Endothelial cell (in vitro differentiated cells): ENCODE data around the gene RCC1. TPM values are rescaled to one million over a fixed set of nuclear protein-coding genes. Genes with fewer than 3 reads are reported as not detected.

ENCODE experiments used
- DNase-seq: peaks from one replicate; pipeline ENCODE4 v3.0.0; 2021; ENCODE audit warnings: low spot score
- H3K27ac Mint-ChIP-seq: one replicate; pipeline ENCODE4 v1.8.0; 2021; ENCODE audit warnings: mixed read lengths, inconsistent platforms; ENCODE audit not compliant: unreplicated experiment
- H3K27me3 Mint-ChIP-seq: one replicate; pipeline ENCODE4 v1.8.0; 2021; ENCODE audit warnings: mild to moderate bottlenecking, moderate library complexity, mixed read lengths, inconsistent platforms; ENCODE audit not compliant: unreplicated experiment
- H3K36me3 Mint-ChIP-seq: one replicate; pipeline ENCODE4 v1.8.0; 2021; ENCODE audit warnings: mild to moderate bottlenecking, low read depth, mixed read lengths, inconsistent platforms; ENCODE audit not compliant: unreplicated experiment
- H3K4me1 Mint-ChIP-seq: one replicate; pipeline ENCODE4 v1.8.0; 2021; ENCODE audit warnings: mild to moderate bottlenecking, mixed read lengths, inconsistent platforms; ENCODE audit not compliant: unreplicated experiment
- H3K4me3 Mint-ChIP-seq: one replicate; pipeline ENCODE4 v1.8.0; 2021; ENCODE audit warnings: mild to moderate bottlenecking, mixed read lengths, inconsistent platforms; ENCODE audit not compliant: unreplicated experiment
- H3K9me3 Mint-ChIP-seq: one replicate; pipeline ENCODE4 v1.8.0; 2021; ENCODE audit warnings: mixed read lengths, inconsistent platforms; ENCODE audit not compliant: unreplicated experiment
- total RNA-seq: library from RNA; stranded (reverse); fragmentation: NEBNext Ultra II Directional; extraction: Animal tissue kit (Norgen Biotek cat#: 25700); gene quantifications from one replicate; pipeline ENCODE4 v1.2.1, GENCODE V29; 2021; ENCODE audit not compliant: unreplicated experiment
- TF ChIP-seq, protein P1 (sequence below): fragments of 200-600 bp; sonication (generic); IDR thresholded peaks from one replicate; pipeline ENCODE4 v1.5.0; 2021; ENCODE audit warnings: antibody characterized with exemption; ENCODE audit not compliant: unreplicated experiment

RCC1 gene
- total RNA-seq, 1 donor from 2014 or later: 21.9 TPM

DNA sequence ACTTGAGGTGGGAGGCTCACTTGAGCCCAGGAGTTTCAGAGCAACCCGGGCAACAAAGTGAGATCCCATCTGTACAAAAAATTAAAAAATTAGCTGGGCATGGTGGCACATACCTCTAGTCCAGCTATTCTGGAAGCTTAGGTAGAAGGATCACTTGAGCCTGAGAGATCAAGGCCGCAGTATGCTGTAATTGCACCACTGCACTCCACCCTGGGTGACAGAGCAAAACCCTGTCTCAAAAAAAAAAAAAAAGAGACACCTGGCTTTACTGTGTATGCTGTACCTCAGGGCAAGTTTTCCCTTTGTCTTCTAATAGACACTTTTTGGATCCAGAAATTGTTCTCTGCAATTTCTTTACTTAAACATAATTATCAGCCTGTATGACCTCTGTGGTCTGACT lies 23.1 kb upstream of the RCC1 start:
- DNase-seq: no peak
- Mint-ChIP-seq H3K9me3 (no peaks in the 10 kb centered on the region), H3K4me1 (no peaks in the 10 kb centered on the region), H3K36me3 (peaks cover 16% of the 10 kb centered on the region), H3K27ac (no peak overlapping the region), H3K27me3 (peaks cover 3% of the 10 kb centered on the region), H3K4me3 (no peak overlapping the region)
- TF ChIP-seq, protein P1, sequence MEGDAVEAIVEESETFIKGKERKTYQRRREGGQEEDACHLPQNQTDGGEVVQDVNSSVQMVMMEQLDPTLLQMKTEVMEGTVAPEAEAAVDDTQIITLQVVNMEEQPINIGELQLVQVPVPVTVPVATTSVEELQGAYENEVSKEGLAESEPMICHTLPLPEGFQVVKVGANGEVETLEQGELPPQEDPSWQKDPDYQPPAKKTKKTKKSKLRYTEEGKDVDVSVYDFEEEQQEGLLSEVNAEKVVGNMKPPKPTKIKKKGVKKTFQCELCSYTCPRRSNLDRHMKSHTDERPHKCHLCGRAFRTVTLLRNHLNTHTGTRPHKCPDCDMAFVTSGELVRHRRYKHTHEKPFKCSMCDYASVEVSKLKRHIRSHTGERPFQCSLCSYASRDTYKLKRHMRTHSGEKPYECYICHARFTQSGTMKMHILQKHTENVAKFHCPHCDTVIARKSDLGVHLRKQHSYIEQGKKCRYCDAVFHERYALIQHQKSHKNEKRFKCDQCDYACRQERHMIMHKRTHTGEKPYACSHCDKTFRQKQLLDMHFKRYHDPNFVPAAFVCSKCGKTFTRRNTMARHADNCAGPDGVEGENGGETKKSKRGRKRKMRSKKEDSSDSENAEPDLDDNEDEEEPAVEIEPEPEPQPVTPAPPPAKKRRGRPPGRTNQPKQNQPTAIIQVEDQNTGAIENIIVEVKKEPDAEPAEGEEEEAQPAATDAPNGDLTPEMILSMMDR: no peak

DNA sequence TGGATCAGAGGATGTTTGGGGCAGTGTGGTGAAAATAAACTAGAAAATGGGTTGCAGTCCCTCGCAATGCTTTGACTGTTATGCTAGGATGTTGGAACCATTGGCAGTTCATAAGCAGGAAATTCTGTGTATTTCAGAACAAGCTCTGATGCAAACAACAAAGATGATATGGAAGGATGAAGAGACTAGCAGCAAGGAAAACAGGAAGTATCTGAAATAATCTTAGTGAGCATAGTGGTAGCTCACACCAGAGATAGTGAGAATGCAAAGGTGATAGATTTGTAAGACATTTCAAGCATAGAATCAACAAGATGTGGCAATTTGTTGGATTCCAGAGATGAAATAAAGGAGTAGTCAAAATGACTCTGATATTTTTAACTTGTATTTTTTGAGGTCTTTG lies 11.1 kb upstream of the RCC1 start:
- H3K4me3 Mint-ChIP-seq: no peak overlapping the region
- TF ChIP-seq, protein P1: no peak
- H3K27ac Mint-ChIP-seq: peak overlapping the region; percentile 32
- H3K9me3 Mint-ChIP-seq: no peaks in the 10 kb centered on the region
- peaks cover 4% of the 10 kb centered on the region for H3K27me3 Mint-ChIP-seq
- no peak for DNase-seq
- peaks cover 5% of the 10 kb centered on the region for H3K4me1 Mint-ChIP-seq
- H3K36me3 Mint-ChIP-seq: peaks cover 27% of the 10 kb centered on the region

DNA sequence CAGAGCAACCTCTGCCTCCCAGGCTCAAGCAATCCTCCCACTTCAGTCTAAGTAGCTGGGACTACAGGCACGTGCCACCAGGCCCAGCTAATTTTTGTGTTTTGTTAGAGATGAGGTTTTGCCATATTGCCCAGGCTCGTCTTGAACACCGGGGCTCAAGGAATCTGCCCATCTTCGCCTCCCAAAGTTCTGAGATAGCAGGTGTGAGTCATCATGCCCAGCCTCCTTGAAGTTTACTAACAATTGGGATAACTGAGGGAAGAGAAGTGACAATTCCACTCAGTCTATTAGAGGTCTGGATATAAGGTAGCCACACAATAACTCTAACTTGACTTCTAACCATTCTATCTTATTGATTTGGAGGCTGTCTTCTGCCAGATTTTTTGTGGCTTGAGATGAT lies 6.3 kb upstream of the RCC1 start:
- DNase-seq: no peak
- Mint-ChIP-seq H3K27ac (no peak overlapping the region), H3K4me3 (no peak overlapping the region), H3K36me3 (peaks cover 17% of the 10 kb centered on the region), H3K9me3 (no peaks in the 10 kb centered on the region), H3K4me1 (peaks cover 3% of the 10 kb centered on the region), H3K27me3 (peaks cover 4% of the 10 kb centered on the region)
- TF ChIP-seq, protein P1: no peak

DNA sequence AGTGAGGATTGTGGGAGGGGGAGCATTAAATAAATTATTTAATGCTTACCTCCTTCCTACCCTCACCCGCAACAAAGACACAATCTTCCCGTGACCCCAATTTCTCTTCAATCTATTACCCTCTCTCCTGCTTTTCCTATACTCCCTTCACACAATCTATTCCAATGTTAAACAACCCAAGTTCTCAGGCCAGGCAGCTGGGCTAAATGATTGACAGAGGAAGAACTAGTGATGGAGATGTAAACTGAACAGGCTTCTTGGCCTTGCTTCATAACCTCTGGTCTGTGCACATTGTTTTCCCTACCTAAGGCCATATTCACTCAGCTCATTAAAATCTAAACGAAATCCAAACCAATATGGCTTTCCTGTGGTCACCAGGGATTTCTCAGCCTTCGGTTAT lies 3.9 kb upstream of the RCC1 start:
- H3K4me3 Mint-ChIP-seq: no peak overlapping the region
- no peak overlapping the region for H3K27ac Mint-ChIP-seq
- TF ChIP-seq, protein P1: no peak
- H3K4me1 Mint-ChIP-seq: no peaks in the 10 kb centered on the region
- no peak for DNase-seq
- peaks cover 4% of the 10 kb centered on the region for H3K36me3 Mint-ChIP-seq
- no peaks in the 10 kb centered on the region for H3K9me3 Mint-ChIP-seq
- H3K27me3 Mint-ChIP-seq: peaks cover 3% of the 10 kb centered on the region

DNA sequence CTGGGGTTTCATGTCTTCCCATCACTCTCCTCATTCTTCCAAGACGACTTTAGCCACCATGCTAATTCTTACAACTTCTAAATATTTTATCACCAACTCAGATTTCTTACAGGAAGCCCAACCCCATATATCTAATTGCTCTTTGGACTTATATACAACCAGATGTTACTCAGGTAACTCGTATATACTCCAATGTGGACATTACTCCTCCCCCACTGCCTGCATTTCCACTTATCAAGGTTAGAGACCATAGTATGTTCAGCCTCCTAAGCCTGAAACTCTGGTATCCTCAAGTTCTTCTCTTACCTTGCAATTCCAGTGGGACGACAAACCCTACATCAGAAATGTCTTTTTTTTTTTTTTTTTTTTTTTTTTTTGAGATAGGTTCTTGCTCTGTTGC lies 2.7 kb upstream of the RCC1 start:
- H3K27me3 Mint-ChIP-seq: peaks cover 5% of the 10 kb centered on the region
- no peaks in the 10 kb centered on the region for H3K4me1 Mint-ChIP-seq
- TF ChIP-seq, protein P1: no peak
- H3K27ac Mint-ChIP-seq: no peak overlapping the region
- peaks cover 3% of the 10 kb centered on the region for H3K36me3 Mint-ChIP-seq
- DNase-seq: no peak
- no peak overlapping the region for H3K4me3 Mint-ChIP-seq
- no peaks in the 10 kb centered on the region for H3K9me3 Mint-ChIP-seq
